Hematopoietic multipotent progenitor cell treated with erythropoietin and hydrocortisone succinate and interleukin-3 and kit ligand, for 15 days (in vitro differentiated cells): ENCODE measurements around the gene BCL7A.
A peak's percentile ranks its signal among the peaks of the same experiment; 100 is the strongest.
"Not testable (repeated sequence)": the region's sequence is repeated elsewhere in the genome, so short reads cannot be mapped to it uniquely, and the experiment has no call there.

Experiments
- DNase-seq: peaks from one replicate; pipeline ENCODE4 v3.0.0-alpha.2; 2015; ENCODE audit warnings: low spot score

Gene BCL7A

GRCh38 chr12:122096014-122096413, 74.3 kb downstream of the BCL7A start:
- no peak for DNase-seq

- DNase-seq = no peak
These were observed 75.0 kb downstream of the BCL7A start for GRCh38 chr12:122096591-122097149.

GRCh38 chr12:122097584-122097926, 75.9 kb downstream of the BCL7A start:
- DNase-seq = no peak

- peak; percentile 92 for DNase-seq
These were observed 76.5 kb downstream of the BCL7A start for GRCh38 chr12:122097927-122098756.

- DNase-seq = peak; percentile 25
These were observed 77.6 kb downstream of the BCL7A start for GRCh38 chr12:122099280-122099749.

- peak; percentile 18 for DNase-seq
These were observed 78.2 kb downstream of the BCL7A start for GRCh38 chr12:122099856-122100255.

GRCh38 chr12:122100568-122100967, 78.9 kb downstream of the BCL7A start:
- DNase-seq = peak; percentile 13

GRCh38 chr12:122102331-122102730, 80.6 kb downstream of the BCL7A start:
- DNase-seq = no peak

- no peak for DNase-seq
These were observed 83.2 kb downstream of the BCL7A start for GRCh38 chr12:122104844-122105243.

GRCh38 chr12:122105496-122105895, 83.8 kb downstream of the BCL7A start:
- not testable (repeated sequence) for DNase-seq

GRCh38 chr12:122106843-122107242, 85.2 kb downstream of the BCL7A start:
- no peak for DNase-seq

- no peak for DNase-seq
These were observed 85.6 kb downstream of the BCL7A start for GRCh38 chr12:122107261-122107660.

GRCh38 chr12:122111089-122111641, 89.5 kb downstream of the BCL7A start:
- no peak for DNase-seq
